ENCODE data around the gene TBRG4.
"Not testable (repeated sequence)": the region's sequence is repeated elsewhere in the genome, so short reads cannot be mapped to it uniquely, and the experiment has no call there.

The TBRG4 gene

DNA sequence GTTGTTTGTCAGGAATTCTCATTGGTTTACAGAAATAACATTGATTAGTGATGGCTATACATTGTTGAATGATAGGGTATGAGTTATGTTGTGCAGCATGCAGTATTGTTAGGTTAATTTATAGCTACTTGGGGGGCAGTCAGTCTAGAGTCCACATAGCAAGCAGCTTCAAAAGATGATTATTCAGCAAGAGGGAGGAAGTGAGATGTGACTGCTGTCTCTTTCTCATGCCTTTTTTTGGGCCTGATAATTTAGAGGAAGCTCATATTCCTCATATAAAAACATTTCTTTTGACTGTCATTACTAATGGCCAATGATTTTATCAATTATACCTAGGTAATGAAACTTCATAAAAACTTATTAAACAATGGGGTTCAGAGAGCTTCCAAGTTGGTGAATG is 3.4 kb upstream of the TBRG4 start:
- DNase-seq: no peak

DNA sequence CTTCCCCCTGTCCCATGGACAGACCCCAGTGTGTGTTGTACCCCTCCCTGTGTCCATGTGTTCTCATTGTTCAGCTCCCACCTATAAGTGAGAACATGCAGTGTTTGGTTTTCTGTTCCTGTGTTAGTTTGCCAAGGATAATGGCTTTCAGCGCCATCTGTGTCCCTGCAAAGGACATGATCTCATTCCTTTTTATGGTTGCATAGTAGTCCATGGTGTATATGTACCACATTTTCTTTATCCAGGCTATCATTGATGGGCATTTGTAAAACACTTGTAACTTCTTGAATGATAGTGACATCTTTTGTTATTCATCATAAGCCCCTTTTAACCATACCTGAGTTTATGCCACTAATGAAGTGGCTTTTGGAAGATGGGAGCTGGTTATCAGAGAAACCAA is 2.8 kb upstream of the TBRG4 start:
- not testable (repeated sequence) for DNase-seq

- no peak for DNase-seq
These were observed 1.2 kb upstream of the TBRG4 start for GRCh38 chr7:45112648-45113047.

DNA sequence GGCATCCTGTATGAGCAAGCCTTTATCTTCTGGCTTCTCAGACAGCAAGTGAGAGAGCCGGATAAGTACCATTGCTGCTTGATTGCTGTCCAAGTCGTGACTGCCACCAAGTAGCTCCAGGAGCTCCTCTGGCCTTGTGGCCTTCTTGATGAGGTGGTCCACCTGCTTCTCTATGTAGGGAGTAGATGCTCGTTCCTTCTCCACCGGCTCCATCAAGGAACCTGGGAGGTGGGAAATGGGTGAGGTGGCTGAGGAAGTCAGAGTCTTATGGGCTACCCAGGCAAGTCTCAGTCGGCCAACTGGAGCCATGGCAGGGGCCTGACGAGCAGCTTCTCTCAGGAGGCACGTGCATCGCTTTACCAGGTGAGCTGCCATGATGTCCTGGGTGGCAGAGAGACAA is 2.6 kb downstream of the TBRG4 start:
- DNase-seq: no peak

GRCh38 chr7:45107356-45107755 is 4.1 kb downstream of the TBRG4 start:
- no peak for DNase-seq

- DNase-seq: no peak
These were observed 4.7 kb downstream of the TBRG4 start for GRCh38 chr7:45106820-45107219.

- no peak for DNase-seq
These were observed 5.8 kb downstream of the TBRG4 start for GRCh38 chr7:45105588-45106188.

- DNase-seq: no peak
These were observed 6.5 kb downstream of the TBRG4 start for GRCh38 chr7:45104844-45105587.

GRCh38 chr7:45103958-45104843 is 7.3 kb downstream of the TBRG4 start:
- no peak for DNase-seq

DNA sequence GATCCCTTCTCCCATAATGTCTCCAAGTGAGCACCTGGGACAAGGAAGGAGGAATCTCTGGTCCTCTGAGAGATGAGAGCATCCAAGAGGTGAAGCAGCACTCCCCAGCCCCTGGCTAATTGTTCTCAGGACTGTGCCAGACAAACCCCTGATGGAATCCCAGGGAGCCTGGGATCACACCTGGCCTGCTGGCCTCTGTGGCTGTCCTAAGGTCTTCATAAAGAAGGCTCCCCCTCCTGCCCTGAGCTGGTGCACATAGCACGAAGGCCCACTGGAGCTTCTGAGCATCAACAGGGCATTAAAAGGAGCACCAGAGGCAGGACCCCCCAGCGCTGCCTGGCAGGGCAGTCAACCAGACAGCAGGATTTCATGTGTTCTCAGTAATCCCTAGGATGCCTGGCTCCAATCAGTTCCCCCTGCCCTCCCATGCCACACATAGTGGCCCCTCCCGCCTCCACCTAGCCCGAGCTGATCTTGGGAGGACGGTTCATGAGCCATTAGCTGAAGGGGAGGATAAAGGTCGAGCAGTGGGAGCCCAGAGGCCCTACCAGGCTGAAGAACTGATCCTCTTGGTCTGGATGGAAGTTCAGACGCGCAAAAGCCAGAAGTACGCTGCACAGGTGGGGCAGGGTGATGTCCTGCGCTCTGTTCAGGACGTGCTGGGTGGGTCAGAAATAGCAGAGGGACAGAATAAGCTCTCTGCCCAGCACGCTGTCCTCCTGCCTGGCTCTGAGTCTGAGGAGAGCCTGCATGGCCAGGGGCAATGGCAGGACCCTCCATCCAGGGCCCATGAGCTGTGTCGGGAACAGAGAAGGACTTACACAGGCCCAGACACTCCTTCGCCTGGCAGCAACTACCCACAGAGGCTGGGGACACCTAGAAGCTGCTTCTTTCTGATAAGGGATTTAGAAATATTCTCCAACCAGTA is 8.4 kb downstream of the TBRG4 start:
- DNase-seq: no peak

DNA sequence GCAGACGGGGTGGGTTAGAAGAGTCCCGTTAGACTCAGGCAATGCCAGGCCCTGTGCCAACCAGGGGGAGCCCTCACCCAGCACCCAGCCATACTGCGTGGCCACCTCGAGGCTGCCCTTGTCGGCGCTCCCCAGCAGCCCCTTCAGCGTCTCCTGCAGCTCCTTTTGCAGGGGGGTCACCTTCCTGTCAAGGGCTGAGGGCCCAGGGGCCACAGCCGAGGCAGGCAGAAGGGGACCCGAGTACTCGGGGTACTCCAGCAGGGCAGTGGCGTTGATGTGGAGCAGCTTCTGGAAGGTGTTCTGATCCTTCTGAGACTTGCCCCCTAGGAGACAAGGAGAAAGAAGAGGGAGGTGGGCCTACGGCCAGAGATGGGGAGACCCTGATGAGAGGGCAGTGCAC is 9.7 kb downstream of the TBRG4 start:
- DNase-seq: no peak

- no peak for DNase-seq
These were observed 10.6 kb downstream of the TBRG4 start for GRCh38 chr7:45100761-45101480.

- DNase-seq: no peak
These were observed 11.4 kb downstream of the TBRG4 start for GRCh38 chr7:45099891-45100760.

GRCh38 chr7:45098983-45099839 is 12.3 kb downstream of the TBRG4 start:
- DNase-seq: no peak

- no peak for DNase-seq
These were observed 18.6 kb downstream of the TBRG4 start for GRCh38 chr7:45092931-45093235.

GRCh38 chr7:45092100-45092930 is 19.2 kb downstream of the TBRG4 start:
- DNase-seq: no peak

- DNase-seq: no peak
These were observed 22.1 kb downstream of the TBRG4 start for GRCh38 chr7:45089341-45089891.

GRCh38 chr7:45088821-45089340 is 22.6 kb downstream of the TBRG4 start, which contains the start of gene NACAD:
Gene NACAD, minus strand, starts transcription at chr7:45088969. Its CDS starts 75 bp downstream, at chr7:45088894.
- no peak for DNase-seq
